ENCODE data around the gene ZNF221. TPM values are rescaled to one million over a fixed set of nuclear protein-coding genes. Genes with fewer than 3 reads are reported as not detected.

ZNF221 gene
- total RNA-seq, 2 donors from 2014 or later, result 1.3 to 4.7 TPM

- Histone ChIP-seq H3K9me3 (peaks cover 0 to 30% (median 0%) of the 10 kb centered on the region in 3 donors), H3K27ac (no peak overlapping the region), H3K4me1 (no peaks in the 10 kb centered on the region), H3K4me3 (no peak overlapping the region), H3K27me3 (no peaks in the 10 kb centered on the region), H3K36me3 (replicated peaks in 1 of 2; ENCODE audit: insufficient read depth in 1 of 2, low read depth in 2 of 2) (peaks cover 28 to 49% of the 10 kb centered on the region in 2 donors)
- TF ChIP-seq CTCF (IDR thresholded peaks at IDR 0.05) (no peak), POLR2A (IDR thresholded peaks at IDR 0.05) (no peak)
- no peak for ATAC-seq
- intact Hi-C loops (cut with DNase I), result no loop called here
- DNase-seq, result no peak
These were observed 27.2 kb upstream of the ZNF221 start for GRCh38 chr19:43923875-43924274.

- no peak for DNase-seq
- no peak for ATAC-seq
- TF ChIP-seq CTCF (IDR thresholded peaks at IDR 0.05) (no peak), POLR2A (IDR thresholded peaks at IDR 0.05) (no peak)
- Histone ChIP-seq H3K27me3 (no peaks in the 10 kb centered on the region), H3K9me3 (peaks cover 0 to 8% (median 0%) of the 10 kb centered on the region in 3 donors), H3K4me3 (no peak overlapping the region), H3K27ac (no peak overlapping the region), H3K4me1 (peaks cover 2% of the 10 kb centered on the region), H3K36me3 (replicated peaks in 1 of 2; ENCODE audit: insufficient read depth in 1 of 2, low read depth in 2 of 2) (peaks cover 15 to 30% of the 10 kb centered on the region in 2 donors)
- 93 to 97% methylated on average over 5 of the region's 5 CpGs for WGBS, 2 donors
- intact Hi-C loops (cut with DNase I), result no loop called here
These were observed 22.2 kb upstream of the ZNF221 start for GRCh38 chr19:43928820-43929219.

- Histone ChIP-seq H3K27me3 (no peaks in the 10 kb centered on the region), H3K4me3 (peak overlapping the region; percentile 53 to 60), H3K4me1 (peaks cover 15% of the 10 kb centered on the region), H3K27ac (peak overlapping the region; percentile 65 to 89 (median 79)), H3K36me3 (replicated peaks in 1 of 2; ENCODE audit: insufficient read depth in 1 of 2, low read depth in 2 of 2) (peaks cover 0 to 11% of the 10 kb centered on the region in 2 donors), H3K9me3 (peaks cover 0 to 9% (median 0%) of the 10 kb centered on the region in 3 donors)
- no peak for ATAC-seq
- no peak for TF ChIP-seq POLR2A (IDR thresholded peaks at IDR 0.05)
- TF ChIP-seq CTCF (IDR thresholded peaks at IDR 0.05), result no peak
- no peak for DNase-seq
- intact Hi-C loops (cut with DNase I), result no loop called here
- 6 to 8% methylated on average over 15 of the region's 15 CpGs for WGBS, 2 donors
These were observed 16.7 kb upstream of the ZNF221 start for GRCh38 chr19:43934055-43934984.

GRCh38 chr19:43934985-43935708, 15.9 kb upstream of the ZNF221 start, which contains the start of gene ZNF45:
TSS of gene ZNF45 (minus strand) at chr19:43935282. CDS start at chr19:43922185, 13,097 bp downstream.
- Histone ChIP-seq H3K4me1 (peaks cover 15% of the 10 kb centered on the region), H3K36me3 (replicated peaks in 1 of 2; ENCODE audit: insufficient read depth in 1 of 2, low read depth in 2 of 2) (peaks cover 0 to 6% of the 10 kb centered on the region in 2 donors), H3K27me3 (no peaks in the 10 kb centered on the region), H3K4me3 (peak within 1 kb of the TSS; percentile 53 to 60), H3K9me3 (peaks cover 0 to 13% (median 0%) of the 10 kb centered on the region in 3 donors), H3K27ac (peak within 1 kb of the TSS; percentile 65 to 89 (median 79))
- 0% methylated on average over 29 to 42 of the region's 42 CpGs for WGBS, 2 donors
- DNase-seq, result peak; percentile 86 to 93 (median 90)
- no peak for TF ChIP-seq CTCF (IDR thresholded peaks at IDR 0.05)
- TF ChIP-seq POLR2A (IDR thresholded peaks at IDR 0.05), result peak in 2 of 3 donors; percentile 54 to 56
- intact Hi-C loops (cut with DNase I), result no loop called here
- ATAC-seq, result peak; percentile 98
